ENCODE results near the gene PCNX4. TPM values are rescaled to one million over a fixed set of nuclear protein-coding genes. Genes with fewer than 3 reads are reported as not detected.

PCNX4 gene
- total and polyA plus RNA-seq, 9 donors, result 19.2 to 83.4 (median 56.8) TPM

- intact Hi-C loops (cut with DNase I), result no loop called here
- Histone ChIP-seq H3K4me3 (no peak overlapping the region), H3K9me3 (no peaks in the 10 kb centered on the region), H3K27me3 (no peaks in the 10 kb centered on the region), H3K4me1 (ENCODE audit: insufficient read depth) (no peaks in the 10 kb centered on the region), H3K36me3 (no peaks in the 10 kb centered on the region), H3K27ac (no peak overlapping the region)
- 0 to 43% (median 42%) methylated on average over 1 of the region's 1 CpG for WGBS, 3 donors
- DNase-seq, result no peak
- TF ChIP-seq CTCF (IDR thresholded peaks at IDR 0.05), result no peak
- TF ChIP-seq EP300 (IDR thresholded peaks at IDR 0.05), result no peak
- no peak for TF ChIP-seq POLR2A (IDR thresholded peaks at IDR 0.05)
These were observed 23.2 kb downstream of the PCNX4 start for GRCh38 chr14:60114881-60115280.

GRCh38 chr14:60116181-60116580, 24.5 kb downstream of the PCNX4 start:
- H3K9me3 ChIP-seq, result no peaks in the 10 kb centered on the region
- no peaks in the 10 kb centered on the region for H3K36me3 ChIP-seq
- H3K4me1 ChIP-seq (ENCODE audit: insufficient read depth), result no peaks in the 10 kb centered on the region
- no peak overlapping the region for H3K4me3 ChIP-seq
- intact Hi-C loops (cut with DNase I), result no loop called here
- H3K27ac ChIP-seq, result no peak overlapping the region
- TF ChIP-seq EP300 (IDR thresholded peaks at IDR 0.05) (no peak), CTCF (IDR thresholded peaks at IDR 0.05) (no peak), POLR2A (IDR thresholded peaks at IDR 0.05) (no peak)
- no peaks in the 10 kb centered on the region for H3K27me3 ChIP-seq
- no peak for DNase-seq
- 77 to 81% (median 78%) methylated on average over 4 of the region's 4 CpGs for WGBS, 3 donors

GRCh38 chr14:60125918-60126317, 34.2 kb downstream of the PCNX4 start:
- intact Hi-C loops (cut with DNase I), result no loop called here
- DNase-seq, result no peak
- no peak overlapping the region for H3K4me3 ChIP-seq
- H3K27me3 ChIP-seq, result no peaks in the 10 kb centered on the region
- no peaks in the 10 kb centered on the region for H3K4me1 ChIP-seq (ENCODE audit: insufficient read depth)
- no peaks in the 10 kb centered on the region for H3K9me3 ChIP-seq
- no peak overlapping the region for H3K27ac ChIP-seq
- no peaks in the 10 kb centered on the region for H3K36me3 ChIP-seq
- TF ChIP-seq CTCF (IDR thresholded peaks at IDR 0.05) (no peak), EP300 (IDR thresholded peaks at IDR 0.05) (no peak), POLR2A (IDR thresholded peaks at IDR 0.05) (no peak)

GRCh38 chr14:60133487-60133886, 41.8 kb downstream of the PCNX4 start:
- no peaks in the 10 kb centered on the region for H3K27me3 ChIP-seq
- TF ChIP-seq CTCF (IDR thresholded peaks at IDR 0.05), result no peak
- TF ChIP-seq EP300 (IDR thresholded peaks at IDR 0.05), result no peak
- no peak for TF ChIP-seq POLR2A (IDR thresholded peaks at IDR 0.05)
- DNase-seq, result no peak
- intact Hi-C loops (cut with DNase I), result no loop called here
- H3K4me1 ChIP-seq (ENCODE audit: insufficient read depth), result no peaks in the 10 kb centered on the region
- H3K27ac ChIP-seq, result no peak overlapping the region
- 90 to 94% (median 90%) methylated on average over 2 of the region's 2 CpGs for WGBS, 3 donors
- no peaks in the 10 kb centered on the region for H3K9me3 ChIP-seq
- H3K36me3 ChIP-seq, result no peaks in the 10 kb centered on the region
- H3K4me3 ChIP-seq, result no peak overlapping the region

- WGBS, 3 donors, result 91 to 95% (median 93%) methylated on average over 3 of the region's 3 CpGs
- Histone ChIP-seq H3K4me3 (no peak overlapping the region), H3K36me3 (no peaks in the 10 kb centered on the region), H3K9me3 (no peaks in the 10 kb centered on the region), H3K4me1 (ENCODE audit: insufficient read depth) (no peaks in the 10 kb centered on the region), H3K27ac (no peak overlapping the region), H3K27me3 (no peaks in the 10 kb centered on the region)
- intact Hi-C loops (cut with DNase I), result no loop called here
- TF ChIP-seq POLR2A (IDR thresholded peaks at IDR 0.05), result no peak
- TF ChIP-seq EP300 (IDR thresholded peaks at IDR 0.05), result no peak
- no peak for TF ChIP-seq CTCF (IDR thresholded peaks at IDR 0.05)
- no peak for DNase-seq
These were observed 43.0 kb downstream of the PCNX4 start for GRCh38 chr14:60134702-60135101.

Measured in ovary (tissue), 9 donors.